HG02981 (cell line): ENCODE data around the gene LHPP.
A peak's percentile ranks its signal among the peaks of the same experiment; 100 is the strongest.

ENCODE experiments used
- ATAC-seq: cut with Tn5 transposase; IDR thresholded peaks from one replicate; pipeline ENCODE4 v1.9.1; 2021; ENCODE audit warnings: mild to moderate bottlenecking, moderate library complexity; ENCODE audit not compliant: unreplicated experiment

LHPP gene

GRCh38 chr10:124618470-124619073, 156.9 kb downstream of the LHPP start:
- ATAC-seq = no peak

- no peak for ATAC-seq
These were observed 157.6 kb downstream of the LHPP start for GRCh38 chr10:124619195-124619594.

GRCh38 chr10:124619802-124620490, 158.3 kb downstream of the LHPP start:
- ATAC-seq = peak; percentile 45

GRCh38 chr10:124621637-124622036, 160.0 kb downstream of the LHPP start:
- ATAC-seq = no peak

- no peak for ATAC-seq
These were observed 160.5 kb downstream of the LHPP start for GRCh38 chr10:124622158-124622557.

- no peak for ATAC-seq
These were observed 161.4 kb downstream of the LHPP start for GRCh38 chr10:124622866-124623536.

GRCh38 chr10:124624006-124624405, 162.4 kb downstream of the LHPP start:
- no peak for ATAC-seq

- no peak for ATAC-seq
These were observed 162.8 kb downstream of the LHPP start for GRCh38 chr10:124624466-124624865.

- ATAC-seq = no peak
These were observed 163.3 kb downstream of the LHPP start for GRCh38 chr10:124624895-124625294.

- no peak for ATAC-seq
These were observed 164.2 kb downstream of the LHPP start for GRCh38 chr10:124625831-124626238.

GRCh38 chr10:124626759-124627380, 165.2 kb downstream of the LHPP start:
- ATAC-seq = peak; percentile 67

GRCh38 chr10:124627866-124628675, 166.4 kb downstream of the LHPP start:
- ATAC-seq = no peak

- ATAC-seq = no peak
These were observed 167.0 kb downstream of the LHPP start for GRCh38 chr10:124628676-124629021.

- no peak for ATAC-seq
These were observed 167.8 kb downstream of the LHPP start for GRCh38 chr10:124629415-124629814.

GRCh38 chr10:124629842-124630241, 168.2 kb downstream of the LHPP start:
- ATAC-seq = no peak

GRCh38 chr10:124630551-124630950, 168.9 kb downstream of the LHPP start:
- no peak for ATAC-seq

GRCh38 chr10:124632064-124632531, 170.5 kb downstream of the LHPP start:
- no peak for ATAC-seq

- no peak for ATAC-seq
These were observed 170.9 kb downstream of the LHPP start for GRCh38 chr10:124632566-124632965.

GRCh38 chr10:124636271-124636995, 174.8 kb downstream of the LHPP start:
- no peak for ATAC-seq

GRCh38 chr10:124637091-124637700, 175.6 kb downstream of the LHPP start:
- no peak for ATAC-seq
